Amygdala (tissue), 56 donors: Measurements from ENCODE around the gene ATXN3.
A peak's percentile ranks its signal among the peaks of the same experiment; 100 is the strongest.
"Not testable (repeated sequence)": the region's sequence is repeated elsewhere in the genome, so short reads cannot be mapped to it uniquely, and the experiment has no call there.

Source experiments
- DNase-seq, 56 donors: peaks; one replicate each; lab custom pipeline; 2025; lab: John Stamatoyannopoulos, UW

Gene ATXN3

GRCh38 chr14:92088494-92088893 is 17.9 kb downstream of the ATXN3 start:
- no peak for DNase-seq

- no peak for DNase-seq
Measured at GRCh38 chr14:92074555-92074954, 31.8 kb downstream of the ATXN3 start.

DNA sequence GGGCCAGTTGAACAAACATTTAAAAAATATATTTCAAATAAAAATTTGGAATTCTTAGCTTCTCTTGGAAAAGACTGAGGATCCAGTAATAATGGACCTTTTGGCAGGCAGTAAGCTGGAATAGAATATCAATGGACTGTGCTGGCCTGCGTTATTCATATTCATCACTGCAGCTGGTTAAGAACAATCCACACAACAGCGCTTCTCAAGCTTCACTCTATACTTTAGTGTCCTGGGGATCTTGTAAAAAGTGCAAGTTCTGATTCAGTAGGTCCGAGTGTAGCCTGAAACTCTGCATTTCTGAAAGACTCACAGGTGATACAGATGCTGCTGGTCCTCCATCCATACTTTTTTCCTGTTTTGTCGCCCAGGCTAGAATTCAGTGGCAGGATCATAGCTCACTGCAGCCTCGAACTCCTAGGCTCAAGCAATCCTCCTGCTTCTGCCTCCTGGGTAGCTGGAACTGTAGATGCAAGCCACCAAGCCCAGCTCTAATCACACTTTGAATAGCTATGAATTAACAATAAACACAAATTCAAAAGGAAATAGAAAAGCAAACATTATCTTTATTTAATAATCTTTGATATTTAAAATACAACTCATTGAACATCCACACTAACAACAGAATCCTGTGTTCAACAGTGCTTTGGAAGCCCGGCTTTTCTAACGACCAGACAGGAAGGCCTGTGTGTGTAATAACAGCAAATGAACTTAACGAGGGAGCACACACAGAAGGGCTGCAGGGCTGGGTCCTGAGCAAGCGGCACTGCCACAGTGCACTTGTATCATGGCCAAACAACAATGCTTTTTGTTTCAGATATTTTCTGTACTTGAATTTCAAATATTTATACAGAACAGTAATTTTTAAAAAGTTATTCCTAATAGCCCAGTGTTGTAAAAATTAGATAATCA is 48.1 kb downstream of the ATXN3 start:
- peak in 4 of 56 donors; percentile 3 to 10 (median 4) for DNase-seq

GRCh38 chr14:92049781-92050180 is 56.6 kb downstream of the ATXN3 start:
- DNase-seq, result no peak

GRCh38 chr14:92049221-92049620 is 57.2 kb downstream of the ATXN3 start:
- not testable (repeated sequence) for DNase-seq

GRCh38 chr14:92045904-92046303 is 60.5 kb downstream of the ATXN3 start:
- DNase-seq, result not testable (repeated sequence)

DNA sequence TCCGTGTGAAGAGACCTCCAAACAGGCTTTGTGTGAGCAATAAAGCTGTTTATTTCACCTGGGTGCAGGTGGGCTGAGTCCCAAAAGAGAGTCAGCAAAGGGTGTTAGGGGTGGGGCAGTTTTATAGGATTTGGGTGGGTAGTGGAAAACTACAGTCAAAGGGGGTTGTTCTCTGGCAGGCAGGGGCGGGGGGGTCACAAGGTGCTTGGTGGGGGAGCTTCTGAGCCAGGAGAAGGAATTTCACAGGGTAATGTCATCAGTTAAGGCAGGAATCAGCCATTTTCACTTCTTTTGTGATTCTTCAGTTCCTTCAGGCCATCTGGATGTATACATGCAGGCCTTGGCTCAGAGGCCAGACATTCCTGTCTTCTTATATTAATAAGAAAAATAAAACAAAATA is 64.6 kb downstream of the ATXN3 start:
- not testable (repeated sequence) for DNase-seq

GRCh38 chr14:92041203-92041602 is 65.2 kb downstream of the ATXN3 start:
- no peak for DNase-seq

GRCh38 chr14:92040431-92041051 is 65.8 kb downstream of the ATXN3 start:
- DNase-seq, result peak in 5 of 56 donors; percentile 11 to 47 (median 18)

- DNase-seq, result peak; percentile 52 to 95 (median 88)
Measured at GRCh38 chr14:92039719-92040430, 66.5 kb downstream of the ATXN3 start, which contains the start of gene TRIP11. Gene TRIP11, minus strand, starts transcription at chr14:92040059. Its CDS starts 374 bp downstream, at chr14:92039685.

DNA sequence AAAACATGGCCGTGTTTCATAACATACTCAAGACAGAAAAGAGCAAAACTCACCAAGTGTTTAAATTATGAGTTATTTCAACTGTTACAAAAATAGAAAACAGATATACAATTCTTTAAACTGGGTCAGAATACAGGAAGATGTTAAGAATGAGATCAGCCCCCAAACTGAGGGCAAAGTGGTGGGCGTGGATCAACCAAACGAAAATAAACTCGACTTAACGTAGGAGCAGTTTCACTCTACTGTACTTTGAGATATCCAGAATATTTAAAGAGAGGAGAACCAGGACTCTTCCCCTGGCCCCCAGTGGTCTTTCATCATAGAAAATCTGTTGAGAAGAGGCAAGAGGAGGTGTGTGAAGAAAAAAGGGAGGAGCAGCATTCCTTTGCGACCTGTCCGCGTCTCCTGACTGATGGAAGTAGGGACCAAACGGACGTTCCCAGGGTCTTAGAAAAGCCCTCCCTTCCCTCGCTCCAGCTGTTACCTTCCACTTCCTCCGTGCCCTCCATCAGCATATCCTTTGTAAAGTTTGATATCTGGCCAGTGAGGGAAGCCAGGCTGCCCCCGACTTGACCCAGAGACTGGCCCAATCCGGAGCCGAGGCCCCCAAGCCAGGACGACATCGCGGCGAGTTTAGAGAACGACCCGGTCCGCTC is 67.2 kb downstream of the ATXN3 start:
- peak in 19 of 56 donors; percentile 13 to 72 (median 54) for DNase-seq

DNA sequence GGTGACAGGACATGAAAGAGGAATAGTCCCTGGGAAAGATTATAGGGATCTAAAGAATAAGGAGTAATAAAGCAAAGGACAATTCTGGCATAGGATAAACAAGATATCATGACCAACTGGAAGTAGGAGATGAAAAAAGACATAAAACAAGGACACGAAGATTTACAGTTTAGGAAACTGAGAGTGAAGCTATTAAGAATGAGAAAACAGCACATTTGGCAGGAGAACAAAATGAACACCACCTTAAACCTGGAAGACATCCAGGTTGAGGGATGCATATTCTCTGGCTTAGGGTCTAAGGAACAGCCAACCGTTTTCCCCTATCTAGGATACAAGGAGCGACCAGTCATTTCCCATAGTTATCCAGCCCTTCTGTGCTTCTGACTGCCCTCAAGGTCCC is 68.4 kb downstream of the ATXN3 start:
- DNase-seq, result no peak

DNA sequence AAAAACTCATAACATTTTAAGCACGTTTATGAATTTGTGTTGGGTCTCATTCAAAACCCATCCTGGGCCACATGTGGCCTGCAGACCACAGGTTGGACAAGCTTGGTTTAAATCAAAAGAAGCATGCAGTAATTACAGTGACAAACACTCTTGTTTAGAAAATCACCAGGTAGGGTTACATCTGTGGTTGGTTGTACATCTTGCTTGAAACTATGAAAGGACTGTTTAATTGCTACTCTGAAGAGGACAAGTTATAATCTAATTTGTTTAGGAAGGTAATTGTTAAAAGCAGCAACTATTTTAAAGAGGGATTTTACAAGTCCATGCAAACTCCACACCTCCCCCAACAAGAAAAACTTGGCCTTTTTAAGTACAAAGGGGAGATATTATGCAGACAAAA is 70.5 kb downstream of the ATXN3 start:
- no peak for DNase-seq

DNA sequence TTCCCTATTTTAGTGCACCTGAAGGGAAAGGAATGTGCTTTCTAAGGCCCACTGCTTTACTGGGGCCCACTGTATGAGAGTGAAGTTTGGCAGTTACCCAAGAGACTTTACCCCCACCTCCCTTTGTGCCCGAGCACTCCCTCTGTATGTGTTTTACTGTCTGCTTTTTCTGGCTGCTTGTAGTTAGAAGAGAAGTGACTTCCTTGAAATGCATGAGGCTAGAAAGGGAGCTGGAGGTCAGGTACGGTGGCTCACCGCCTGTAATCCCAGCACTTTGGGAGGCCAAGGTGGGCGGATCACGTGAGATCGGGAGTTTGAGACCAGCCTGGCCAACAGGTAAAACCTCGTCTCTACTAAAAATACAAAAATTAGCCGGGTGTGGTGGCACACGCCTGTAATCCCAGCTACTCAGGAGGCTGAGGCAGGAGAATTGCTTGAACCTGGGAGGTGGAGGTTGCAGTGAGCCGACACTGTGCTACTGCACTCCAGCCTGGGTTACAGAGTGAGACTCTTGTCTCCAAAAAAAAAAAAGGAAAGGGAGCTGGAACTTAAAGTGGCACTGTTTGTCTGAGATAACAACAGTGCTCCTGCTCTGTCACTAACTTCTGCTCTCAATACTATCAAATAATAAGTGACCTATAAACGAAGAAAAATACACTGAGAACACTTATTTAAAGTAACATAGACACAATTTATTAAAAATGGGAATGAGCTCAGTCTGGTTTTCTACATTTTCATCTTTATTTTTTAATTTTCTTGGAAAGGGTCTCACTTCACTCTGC is 72.3 kb downstream of the ATXN3 start:
- DNase-seq, result no peak

- no peak for DNase-seq
Measured at GRCh38 chr14:92033433-92033832, 72.9 kb downstream of the ATXN3 start.

DNA sequence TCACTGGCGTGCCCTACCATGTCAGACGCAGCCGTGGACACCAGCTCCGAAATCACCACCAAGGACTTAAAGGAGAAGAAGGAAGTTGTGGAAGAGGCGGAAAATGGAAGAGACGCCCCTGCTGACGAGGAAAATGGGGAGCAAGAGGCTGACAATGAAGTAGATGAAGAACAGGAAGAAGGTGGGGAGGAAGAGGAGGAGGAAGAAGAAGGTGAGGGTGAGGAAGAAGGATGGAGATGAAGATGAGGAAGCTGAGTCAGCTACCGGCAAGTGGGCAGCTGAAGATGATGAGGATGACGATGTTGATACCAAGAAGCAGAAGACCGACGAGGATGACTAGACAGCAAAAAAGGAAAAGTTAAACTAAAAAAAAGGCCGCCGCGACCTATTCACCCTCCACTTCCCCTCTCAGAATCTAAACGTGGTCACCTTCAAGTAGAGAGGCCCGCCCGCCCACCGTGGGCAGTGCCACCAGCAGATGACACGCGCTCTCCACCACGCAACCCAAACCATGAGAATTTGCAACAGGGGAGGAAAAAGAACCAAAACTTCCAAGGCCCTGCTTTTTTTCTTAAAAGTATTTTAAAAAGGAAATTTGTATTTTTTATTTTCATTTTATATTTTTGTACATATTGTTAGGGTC is 79.7 kb downstream of the ATXN3 start:
- no peak for DNase-seq

DNA sequence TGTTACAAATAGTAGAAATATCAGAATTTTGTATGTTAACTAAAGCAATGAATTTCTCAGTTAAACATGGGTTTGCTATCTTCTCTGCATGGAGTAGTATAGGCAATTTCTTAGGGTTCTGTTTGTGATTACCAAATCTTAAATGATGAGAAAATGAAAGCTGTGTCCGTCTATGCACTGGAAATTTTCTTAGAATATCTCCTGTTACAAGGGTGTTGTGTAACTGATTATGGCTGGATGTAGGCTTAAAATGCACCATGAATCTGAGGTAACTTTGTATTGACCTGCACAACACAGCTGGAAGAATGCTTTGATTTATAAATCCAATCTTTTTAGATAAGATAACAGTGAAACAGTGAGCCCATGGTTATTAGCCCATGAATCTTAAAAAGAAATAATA is 84.3 kb downstream of the ATXN3 start:
- no peak for DNase-seq

GRCh38 chr14:92021523-92021922 is 84.9 kb downstream of the ATXN3 start:
- no peak for DNase-seq

DNA sequence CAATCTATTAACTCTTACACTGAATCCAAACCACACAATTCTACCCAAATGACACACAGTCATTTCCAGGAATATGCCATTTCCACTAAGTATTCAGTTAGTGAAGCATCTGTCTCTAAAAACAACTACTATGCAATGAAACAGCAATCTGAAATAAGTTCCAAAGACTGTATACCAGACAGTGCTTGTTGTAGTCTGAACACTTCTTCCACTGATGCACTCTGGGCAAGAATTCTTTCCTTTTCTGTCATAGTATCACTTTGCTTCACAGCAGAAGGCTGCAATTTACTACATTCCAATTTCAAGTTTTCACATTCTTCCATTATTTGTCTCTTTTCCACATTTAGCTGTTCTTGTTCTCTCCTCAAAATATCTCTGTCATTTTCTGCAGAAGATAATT is 92.3 kb downstream of the ATXN3 start:
- no peak for DNase-seq
